K562 (cell line): ENCODE measurements around the gene CALM3. TPM values are rescaled to one million over a fixed set of nuclear protein-coding genes. Genes with fewer than 3 reads are reported as not detected.

Experiments
- BCOR ChIP-seq: fragments of 450-650 bp; IDR thresholded peaks from 2 replicates; pipeline ENCODE4 v1.6.1; 2016
- DIDO1 ChIP-seq: fragments of 450-650 bp; IDR thresholded peaks from 2 replicates; pipeline ENCODE4 v1.6.1; 2016; ENCODE audit warnings: low read depth, missing biosample characterization, missing genetic modification characterization
- FIP1L1 ChIP-seq: fragments of 200-400 bp; formaldehyde crosslinking; IDR thresholded peaks from 2 replicates; pipeline ENCODE4 v1.6.1; 2018; ENCODE audit warnings: mild to moderate bottlenecking, low read depth, low read length; ENCODE audit not compliant: poor library complexity, severe bottlenecking
- KDM4B ChIP-seq, 2 experiments: fragments of 450-650 bp in 1 of 2; sonication (generic) in 1 of 2; IDR thresholded peaks; 2 replicates each; pipeline ENCODE4 v1.6.1; 2016 to 2017; ENCODE audit warnings: borderline replicate concordance in 2 of 2, antibody characterized with exemption in 1 of 2, low read depth in 1 of 2, mild to moderate bottlenecking in 1 of 2
- MCM7 ChIP-seq, 2 experiments: fragments of 450-650 bp; IDR thresholded peaks; 2 replicates each; pipeline ENCODE4 v1.6.1; 2016 to 2018
- NBN ChIP-seq: fragments of 450-650 bp; IDR thresholded peaks from 2 replicates; pipeline ENCODE4 v1.6.1; 2016; ENCODE audit warnings: low read depth, mild to moderate bottlenecking
- NONO ChIP-seq, 2 experiments: fragments of 200-400 bp in 1 of 2; fragments of 450-650 bp in 1 of 2; formaldehyde crosslinking in 1 of 2; IDR thresholded peaks; 2 replicates each; pipeline ENCODE4 v1.6.1; 2017; ENCODE audit warnings: low read depth in 2 of 2, mild to moderate bottlenecking in 2 of 2, moderate library complexity in 2 of 2, low read length in 1 of 2
- PKNOX1 ChIP-seq: fragments of 450-650 bp; IDR thresholded peaks from 2 replicates; pipeline ENCODE4 v1.6.1; 2016
- POLR2AphosphoS5 ChIP-seq: IDR thresholded peaks from 2 replicates; pipeline ENCODE4 v1.6.1; 2011; ENCODE audit warnings: mild to moderate bottlenecking, low read depth, low read length, moderate library complexity; ENCODE audit not compliant: control insufficient read depth, insufficient read depth
- RCOR1 ChIP-seq, 2 experiments: IDR thresholded peaks; 2 replicates each; pipeline ENCODE4 v1.6.1; 2012; ENCODE audit warnings: low read depth in 2 of 2, low read length in 2 of 2, borderline replicate concordance in 1 of 2, improper control_type of control experiment in 1 of 2
- RUNX1 ChIP-seq: sonication (generic); IDR thresholded peaks from 2 replicates; pipeline ENCODE4 v1.6.1; 2016; ENCODE audit warnings: antibody characterized with exemption, low read depth
- SETDB1 ChIP-seq: IDR thresholded peaks from one replicate; pipeline ENCODE4 v1.6.1; 2012; ENCODE audit warnings: low read length, control low read depth, inconsistent platforms
- SIX5 ChIP-seq, 2 experiments: IDR thresholded peaks; 2 replicates each; pipeline ENCODE4 v1.6.1; 2011; ENCODE audit warnings: low read length in 2 of 2, borderline replicate concordance in 1 of 2, low read depth in 1 of 2, mild to moderate bottlenecking in 1 of 2, moderate library complexity in 1 of 2; ENCODE audit not compliant: insufficient read depth in 1 of 2
- SMAD1 ChIP-seq: fragments of 150-350 bp; IDR thresholded peaks from 2 replicates; pipeline ENCODE4 v1.6.1; 2014; ENCODE audit warnings: low read length, low read depth; ENCODE audit not compliant: partially characterized antibody
- SMARCB1 ChIP-seq: IDR thresholded peaks from 2 replicates; pipeline ENCODE4 v1.6.1; 2011; ENCODE audit warnings: improper control_type of control experiment, low read depth; ENCODE audit not compliant: insufficient read length
- STAT6 ChIP-seq: sonication (generic); formaldehyde crosslinking; IDR thresholded peaks from 2 replicates; pipeline ENCODE4 v1.8.1; 2023; ENCODE audit warnings: mild to moderate bottlenecking, missing genetic modification reagents
- TRIM28 ChIP-seq: fragments of 450-650 bp; IDR thresholded peaks from 2 replicates; pipeline ENCODE4 v1.6.1; 2017
- ZBTB8A ChIP-seq: fragments of 450-650 bp; IDR thresholded peaks from 2 replicates; pipeline ENCODE4 v1.6.1; 2018; ENCODE audit warnings: mild to moderate bottlenecking, moderate library complexity; ENCODE audit not compliant: partially characterized antibody
- ZBTB9 ChIP-seq: fragments of 450-650 bp; formaldehyde crosslinking; IDR thresholded peaks from 2 replicates; pipeline ENCODE4 v1.4.0; 2020; ENCODE audit warnings: mild to moderate bottlenecking, moderate library complexity
- ZEB2 ChIP-seq: fragments of 450-650 bp; IDR thresholded peaks from 2 replicates; pipeline ENCODE4 v1.6.1; 2016
- ZFP30 ChIP-seq: fragments of 250-450 bp; sonication (Bioruptor Pico); IDR thresholded peaks from 2 replicates; pipeline ENCODE4 v1.8.0; 2022; ENCODE audit warnings: moderate library complexity, mild to moderate bottlenecking, inconsistent platforms, borderline replicate concordance
- ZNF280B ChIP-seq: fragments of 250-450 bp; sonication (Bioruptor Pico); IDR thresholded peaks from 2 replicates; pipeline ENCODE4 v1.5.1; 2021; ENCODE audit warnings: mild to moderate bottlenecking
- ZNF75A ChIP-seq: fragments of 450-650 bp; formaldehyde crosslinking; IDR thresholded peaks from 2 replicates; pipeline ENCODE4 v1.4.0; 2020; ENCODE audit warnings: mild to moderate bottlenecking
- polyA plus RNA-seq, 8 experiments: library from polyadenylated mRNA; depleted of rRNA in 4 of 8; stranded (reverse) in 5 of 8; unstranded in 3 of 8; fragments of >200 nt; fragmentation: Nextera tagmentation in 2 of 8; fragmentation: Illumina TruSeq in 1 of 8; extraction: Ambion mirVana in 2 of 8; extraction: Trizol in 1 of 8; gene quantifications; 2 replicates each; pipeline versions ENCODE4 v1.2.1 to v1.2.3, GENCODE V29; 2011 to 2014; ENCODE audit warnings: inconsistent platforms in 1 of 8, missing spikeins in 1 of 8
- total RNA-seq, 7 experiments: library from RNA; depleted of rRNA in 6 of 7; stranded (reverse); fragments of >200 nt in 6 of 7; fragmentation: Illumina TruSeq in 2 of 7; extraction: Trizol in 2 of 7; gene quantifications; 2 replicates each; pipeline versions ENCODE4 v1.2.1 to v1.2.3, GENCODE V29; 2011 to 2021; ENCODE audit warnings: low replicate concordance in 1 of 7

CALM3 gene
- total and polyA plus RNA-seq, 9 of the 15 experiments (the other 6 are each of a cell fraction or from before 2014, with no cell fraction given) = 34.6 to 350 (median 156) TPM

GRCh38 chr19:46633130-46633529 lies 32.0 kb downstream of the CALM3 start (continued):
- TF ChIP-seq SIX5 (IDR thresholded peaks at IDR 0.05; ENCODE audit: borderline replicate concordance in 1 of 2, insufficient read depth in 1 of 2, low read depth in 1 of 2, low read length in 2 of 2) (no peak), SETDB1 (no peak), NONO (IDR thresholded peaks at IDR 0.05; ENCODE audit: low read depth in 2 of 2, low read length in 1 of 2) (no peak), PKNOX1 (no peak), STAT6 (no peak), ZNF75A (CRISPR knock-in tag) (no peak), RCOR1 (IDR thresholded peaks at IDR 0.05; ENCODE audit: borderline replicate concordance in 1 of 2, low read depth in 2 of 2, low read length in 2 of 2) (peak in 1 of 2 experiments; percentile 59; a peak in 1 of 4 replicates), KDM4B (IDR thresholded peaks at IDR 0.05; ENCODE audit: borderline replicate concordance in 2 of 2, low read depth in 1 of 2) (no peak), POLR2AphosphoS5 (no peak), ZBTB9 (CRISPR knock-in tag) (no peak), BCOR (peak; percentile 98), ZFP30 (no peak), ZBTB8A (no peak), NBN (no peak), ZEB2 (no peak), ZNF280B (CRISPR knock-in tag) (no peak), MCM7 (IDR thresholded peaks at IDR 0.05) (no peak), TRIM28 (no peak), FIP1L1 (no peak), RUNX1 (no peak), SMARCB1 (no peak), DIDO1 (tag) (no peak), SMAD1 (no peak)
